ENCODE data around the gene KHDC3L.

- TF ChIP-seq POLR2A (IDR thresholded peaks at IDR 0.05) (no peak), CTCF (IDR thresholded peaks at IDR 0.05) (no peak), POLR2AphosphoS5 (IDR thresholded peaks at IDR 0.05) (no peak), EP300 (IDR thresholded peaks at IDR 0.05) (no peak)
These were observed 20.3 kb upstream of the KHDC3L start for GRCh38 chr6:73342174-73342573.

Data from sigmoid colon (tissue), 4 donors.